Cardiac fibroblast (primary cell): ENCODE results near the gene RNF130.

Experiments used
- DNase-seq, 2 donors: peaks; one replicate each; pipeline versions ENCODE4 v3.0.0 to v3.0.0-alpha.2; 2010; ENCODE audit warnings: low read depth in 2 of 2
- H3K4me3 ChIP-seq, 2 donors: replicated peaks in 1 of 2; 1 replicate in 1 of 2; 2 replicates in 1 of 2; pipeline ENCODE4 v1.5.1; 2011; ENCODE audit warnings: low read depth in 2 of 2, low read length in 2 of 2, mild to moderate bottlenecking in 2 of 2, moderate library complexity in 1 of 2
- TF ChIP-seq, protein P1 (sequence below): IDR thresholded peaks from one replicate; pipeline ENCODE4 v1.5.1; 2011; ENCODE audit warnings: low read depth, mild to moderate bottlenecking, low read length, inconsistent platforms

RNF130 gene

DNA sequence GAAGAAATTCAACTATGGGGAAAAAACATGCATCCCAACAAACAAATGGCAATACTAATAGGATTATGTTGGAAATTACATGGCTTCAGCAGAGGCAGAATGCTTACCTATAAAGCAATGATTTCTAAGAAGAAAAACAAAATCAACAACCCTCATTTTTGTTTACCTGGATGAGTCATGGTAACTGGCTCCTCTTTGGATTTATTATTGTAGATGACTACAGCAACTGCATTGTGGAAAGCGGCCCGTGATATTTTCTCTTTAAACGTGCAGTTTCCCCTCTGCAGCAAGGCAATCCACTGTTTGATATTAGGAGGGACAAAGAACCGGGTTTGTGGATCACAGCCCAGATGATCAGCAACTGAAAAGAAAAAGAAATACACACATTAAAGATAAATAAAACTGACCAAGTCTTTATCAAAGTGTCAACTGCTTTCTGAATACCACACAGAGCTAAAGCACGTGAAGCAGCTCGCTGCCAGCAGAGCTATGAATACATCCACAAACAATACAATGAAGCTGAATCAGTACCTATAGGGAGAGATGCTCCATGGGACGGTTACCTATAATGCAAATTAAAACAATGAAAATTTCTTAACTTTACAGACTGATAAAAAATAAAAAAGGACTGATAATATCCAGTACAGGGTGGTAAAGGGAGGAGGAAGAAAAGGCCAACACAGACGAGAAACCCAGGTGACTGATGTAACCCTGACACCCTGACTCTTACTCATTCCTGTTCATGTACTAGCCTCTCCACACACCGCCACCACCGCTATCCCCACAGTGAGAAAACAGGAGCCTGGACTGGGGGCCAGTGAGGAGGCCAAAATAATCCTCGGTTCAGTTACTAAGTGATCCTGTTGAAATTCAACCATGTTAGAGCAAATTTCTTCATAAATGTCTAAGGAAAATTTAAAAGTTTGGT, 31.0 kb downstream of the RNF130 start:
- TF ChIP-seq, protein P1, sequence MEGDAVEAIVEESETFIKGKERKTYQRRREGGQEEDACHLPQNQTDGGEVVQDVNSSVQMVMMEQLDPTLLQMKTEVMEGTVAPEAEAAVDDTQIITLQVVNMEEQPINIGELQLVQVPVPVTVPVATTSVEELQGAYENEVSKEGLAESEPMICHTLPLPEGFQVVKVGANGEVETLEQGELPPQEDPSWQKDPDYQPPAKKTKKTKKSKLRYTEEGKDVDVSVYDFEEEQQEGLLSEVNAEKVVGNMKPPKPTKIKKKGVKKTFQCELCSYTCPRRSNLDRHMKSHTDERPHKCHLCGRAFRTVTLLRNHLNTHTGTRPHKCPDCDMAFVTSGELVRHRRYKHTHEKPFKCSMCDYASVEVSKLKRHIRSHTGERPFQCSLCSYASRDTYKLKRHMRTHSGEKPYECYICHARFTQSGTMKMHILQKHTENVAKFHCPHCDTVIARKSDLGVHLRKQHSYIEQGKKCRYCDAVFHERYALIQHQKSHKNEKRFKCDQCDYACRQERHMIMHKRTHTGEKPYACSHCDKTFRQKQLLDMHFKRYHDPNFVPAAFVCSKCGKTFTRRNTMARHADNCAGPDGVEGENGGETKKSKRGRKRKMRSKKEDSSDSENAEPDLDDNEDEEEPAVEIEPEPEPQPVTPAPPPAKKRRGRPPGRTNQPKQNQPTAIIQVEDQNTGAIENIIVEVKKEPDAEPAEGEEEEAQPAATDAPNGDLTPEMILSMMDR, result no peak
- no peak for DNase-seq
- H3K4me3 ChIP-seq, result no peak overlapping the region

DNA sequence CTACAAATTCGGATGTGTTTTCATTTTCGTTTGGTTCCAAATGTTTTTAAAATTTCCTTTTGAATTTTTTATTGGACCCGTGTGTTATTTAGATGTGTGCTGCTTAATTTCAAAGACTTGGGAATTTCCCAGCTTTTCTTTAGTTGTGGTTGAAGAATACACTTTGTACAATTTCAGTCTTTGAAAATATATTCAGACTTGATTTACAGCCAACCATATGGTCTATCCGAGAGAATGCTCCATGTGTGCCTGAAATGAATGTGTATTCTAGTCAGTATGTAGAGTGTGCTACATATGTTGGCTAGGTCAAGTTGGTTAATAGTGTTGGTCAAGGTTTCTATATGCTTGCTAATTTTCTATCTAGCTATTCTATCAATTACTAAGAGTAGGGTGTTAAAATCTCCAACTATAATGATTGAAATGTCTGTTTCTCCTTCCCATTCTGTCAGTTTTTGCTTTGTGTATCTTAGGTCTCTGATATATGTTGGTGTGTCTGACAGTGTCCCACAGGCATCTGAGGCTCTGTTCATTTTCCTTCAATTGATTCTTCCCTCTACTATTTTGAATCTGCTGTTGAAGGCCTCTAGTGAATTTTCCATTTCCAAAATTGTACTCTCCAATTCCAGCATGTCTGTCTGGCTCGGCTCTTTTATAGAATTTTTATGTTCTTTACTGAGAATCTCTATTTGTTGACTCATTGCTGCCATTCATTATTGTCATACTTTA, 36.2 kb downstream of the RNF130 start:
- TF ChIP-seq, protein P1, result no peak
- H3K4me3 ChIP-seq, result no peak overlapping the region
- no peak for DNase-seq

DNA sequence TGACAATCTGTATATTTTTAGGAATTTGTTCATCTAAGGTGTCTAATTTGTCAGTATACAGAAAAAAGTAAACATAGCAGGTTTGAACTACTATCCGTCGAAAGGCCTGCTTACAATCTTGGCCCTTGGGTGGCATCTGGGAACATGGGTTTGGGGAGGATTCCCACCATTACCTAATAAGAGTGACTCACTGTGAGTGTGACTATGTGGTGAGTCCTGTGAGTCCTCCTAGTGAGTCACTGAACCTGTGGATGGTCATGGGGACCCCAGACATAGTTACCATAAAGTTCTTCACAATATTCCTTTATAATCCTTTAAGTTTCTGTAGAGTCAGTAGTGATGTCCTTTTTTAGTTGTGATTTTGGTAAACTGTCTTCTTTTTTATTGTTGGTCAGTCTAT, 37.0 kb downstream of the RNF130 start:
- TF ChIP-seq, protein P1, result no peak
- H3K4me3 ChIP-seq, result no peak overlapping the region
- DNase-seq, result peak in 1 of 2 donors; percentile 72

DNA sequence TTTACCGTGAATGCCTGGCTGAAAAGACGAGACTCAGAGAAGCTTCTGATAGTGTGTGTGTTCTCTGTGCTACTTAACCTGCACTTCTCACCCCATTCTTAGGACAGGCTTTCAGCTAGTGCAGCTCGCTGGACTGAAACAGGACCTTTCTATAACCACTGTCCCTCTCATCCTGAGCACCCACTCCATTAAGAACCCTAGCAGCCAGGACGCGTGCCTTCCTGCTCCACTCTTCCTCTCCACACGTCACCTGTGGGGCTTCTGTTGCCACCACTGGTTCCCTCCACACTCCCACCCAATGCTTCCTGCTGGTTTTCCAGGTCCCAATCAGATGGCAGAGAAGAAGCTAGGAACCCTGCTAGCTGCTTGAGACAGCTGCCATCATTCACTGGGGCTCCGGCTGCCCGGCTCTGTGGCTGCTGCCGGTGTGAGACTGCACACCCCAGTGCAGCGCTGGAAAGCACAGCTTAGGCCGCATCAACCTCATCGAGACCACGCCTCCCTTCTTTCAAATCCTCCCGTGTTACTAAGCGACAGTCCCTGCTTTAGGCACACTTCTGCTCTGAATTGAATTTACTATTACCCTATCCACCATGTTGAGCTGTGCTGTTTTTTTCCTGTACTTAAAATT, 44.0 kb downstream of the RNF130 start:
- TF ChIP-seq, protein P1, result no peak
- no peak overlapping the region for H3K4me3 ChIP-seq
- no peak for DNase-seq

DNA sequence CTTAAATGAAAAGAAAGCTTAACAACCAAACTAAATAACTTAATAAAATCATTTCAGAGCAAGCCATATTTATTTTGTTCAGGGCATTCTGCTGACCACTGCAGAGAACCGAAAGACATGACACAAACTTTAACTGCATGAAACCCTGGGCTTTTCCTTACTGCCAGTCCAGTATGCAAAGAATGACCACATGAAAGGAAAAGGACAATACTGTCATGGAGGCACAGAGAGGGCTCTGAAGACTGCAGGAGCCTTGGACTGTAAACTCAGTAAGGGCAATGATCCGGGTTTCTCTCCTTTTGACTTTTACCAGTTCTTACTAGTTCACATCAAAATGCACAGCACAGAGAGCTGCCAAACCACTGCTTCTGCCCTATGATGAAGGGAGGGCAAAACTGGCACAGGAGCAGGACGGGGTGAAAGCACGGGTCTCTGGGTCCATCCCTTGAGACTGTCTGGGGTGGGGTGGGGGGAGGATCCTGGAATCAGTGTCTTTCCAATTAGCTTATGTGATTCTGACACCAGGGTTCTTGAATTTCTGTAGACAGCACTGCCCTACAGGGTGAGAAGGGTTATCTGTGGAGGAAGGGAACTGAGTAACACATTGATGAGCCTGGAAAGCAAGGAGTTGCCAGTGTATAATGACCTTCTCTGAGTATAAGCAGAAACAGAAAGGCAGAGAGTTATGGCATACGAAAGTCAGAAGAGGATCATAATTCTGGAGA, 44.7 kb downstream of the RNF130 start:
- DNase-seq, result no peak
- TF ChIP-seq, protein P1, result no peak
- H3K4me3 ChIP-seq, result no peak overlapping the region

DNA sequence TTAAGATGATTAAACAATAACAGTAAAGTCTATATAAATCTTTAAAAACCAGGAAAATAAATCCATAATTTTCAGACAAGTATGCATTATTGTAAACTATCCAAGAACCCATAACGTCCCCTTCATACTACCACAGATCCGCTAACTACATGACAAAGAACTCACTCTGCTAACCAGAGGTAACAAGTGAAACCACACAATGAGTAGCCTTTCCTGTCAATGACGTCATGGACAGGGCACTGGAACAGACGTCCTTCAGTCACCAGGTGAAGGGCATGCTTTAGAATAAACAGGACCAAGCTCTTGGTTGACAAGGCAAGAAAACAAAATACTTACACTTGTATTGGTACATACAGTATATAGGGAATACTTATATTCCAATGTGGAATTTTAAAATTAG, 45.2 kb downstream of the RNF130 start:
- H3K4me3 ChIP-seq, result no peak overlapping the region
- DNase-seq, result peak; percentile 46 to 76
- TF ChIP-seq, protein P1, result no peak
